Endometrial microvascular endothelial cells (primary cell): Measurements from ENCODE around the gene MX2. TPM values are rescaled to one million over a fixed set of nuclear protein-coding genes. Genes with fewer than 3 reads are reported as not detected.

Experiments
- in situ Hi-C: cut with HindIII; loops from 2 replicates; pipeline ENCODE4 v1.10.0; 2017; ENCODE audit warnings: low sequenced_read_pairs, low pct_unique_long_range_greater_than_20kb; ENCODE audit errors: inconsistent ontology term
- total RNA-seq: library from RNA; depleted of rRNA; stranded (reverse); fragments of >200 nt; gene quantifications from one replicate; pipeline ENCODE4 v1.2.3, GENCODE V29; 2015; ENCODE audit errors: inconsistent ontology term

The MX2 gene
- total RNA-seq, 1 donor from 2014 or later = 5.2 TPM

DNA sequence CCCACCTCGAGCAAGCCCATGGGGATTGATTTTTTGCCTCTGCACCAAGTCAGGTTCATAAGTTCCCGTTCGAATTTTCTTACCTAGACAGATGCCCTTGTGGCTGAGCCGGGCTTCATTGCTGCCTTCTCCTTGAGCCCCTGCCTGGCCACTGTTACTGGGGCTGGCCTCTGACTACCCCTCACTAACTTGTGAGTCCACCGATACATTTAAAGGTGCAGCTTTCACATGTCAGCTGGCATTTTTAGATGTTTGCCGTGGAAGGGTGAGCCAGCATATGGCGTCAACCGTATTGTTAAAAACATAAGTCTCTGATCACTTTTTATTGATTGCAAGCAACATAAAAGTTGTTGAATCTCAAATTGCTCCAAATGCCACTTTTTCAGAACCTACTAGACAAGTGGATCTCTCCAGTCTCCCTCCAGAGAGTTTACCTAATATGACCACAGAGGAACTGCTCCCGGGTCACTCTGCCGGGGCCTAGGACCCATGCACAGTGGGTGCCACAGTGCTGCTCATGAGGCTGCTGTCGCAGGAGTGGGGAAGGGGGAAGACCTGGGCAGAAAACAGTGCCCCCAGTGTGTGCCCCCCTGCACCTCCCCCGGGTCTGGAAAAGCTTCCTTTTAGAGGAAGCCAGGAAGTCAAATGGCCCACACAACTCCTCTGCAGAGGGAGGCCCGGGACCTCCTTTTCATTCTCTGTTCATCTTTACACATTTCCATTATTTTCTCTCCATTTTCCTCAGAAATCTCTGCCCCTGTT, 83.1 kb downstream of the MX2 start:
- in situ Hi-C loops = no loop called here

DNA sequence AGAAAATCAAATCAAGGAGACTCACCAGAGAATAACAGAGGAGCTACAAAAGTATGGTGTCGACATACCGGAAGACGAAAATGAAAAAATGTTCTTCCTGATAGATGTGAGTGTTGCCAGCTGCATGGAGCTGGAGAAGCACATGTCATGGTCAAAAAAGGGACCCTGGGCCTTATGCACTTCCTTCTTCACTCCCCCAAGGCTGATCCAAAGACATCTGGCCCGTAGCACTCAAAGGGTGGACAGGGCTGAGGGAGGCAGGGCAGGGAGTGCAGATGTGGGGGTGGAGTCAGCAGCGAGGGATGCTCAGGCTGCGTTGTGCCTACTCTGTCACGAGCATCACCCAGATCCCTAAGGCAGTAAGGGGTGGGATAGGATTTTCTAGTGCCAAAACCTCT, 83.6 kb downstream of the MX2 start:
- in situ Hi-C loops = no loop called here

DNA sequence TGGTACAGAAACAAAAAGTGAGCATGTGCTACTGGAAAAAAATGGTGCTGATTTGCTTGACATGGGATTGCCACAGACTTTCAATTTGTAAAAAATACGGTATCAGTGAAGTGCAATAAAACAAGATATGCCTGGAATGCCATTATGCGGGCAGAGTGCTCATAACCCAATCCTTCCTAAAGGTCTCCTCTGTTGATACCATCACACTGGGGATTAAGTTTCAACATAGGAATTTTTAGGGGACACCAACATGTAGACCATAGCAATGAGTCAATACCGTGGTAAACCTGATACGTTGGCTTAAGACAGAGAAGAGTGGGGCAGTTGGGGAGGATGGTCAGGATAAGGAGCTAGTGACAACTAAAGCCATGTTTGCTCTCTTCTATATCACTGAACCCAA, 84.8 kb downstream of the MX2 start:
- in situ Hi-C loops = no loop called here

DNA sequence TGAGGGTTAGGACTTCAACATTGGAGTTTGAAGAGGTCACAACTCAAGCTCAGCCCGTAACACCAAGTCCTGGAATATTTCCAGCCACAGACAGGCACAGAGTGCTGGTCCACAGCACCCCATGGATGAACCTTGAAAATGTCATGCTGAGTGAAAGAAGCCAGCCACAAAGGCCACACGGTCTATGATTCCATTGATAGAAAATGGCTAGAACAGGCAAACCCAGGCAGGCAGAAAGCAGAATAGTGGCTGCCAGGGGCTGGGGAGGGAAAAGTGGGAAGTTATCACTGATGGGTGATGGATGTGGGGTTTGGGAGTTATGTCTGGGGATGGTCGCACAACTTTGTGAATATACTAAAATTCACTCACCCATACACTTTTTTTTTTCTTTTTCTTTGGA, 85.5 kb downstream of the MX2 start:
- in situ Hi-C loops = no loop called here

DNA sequence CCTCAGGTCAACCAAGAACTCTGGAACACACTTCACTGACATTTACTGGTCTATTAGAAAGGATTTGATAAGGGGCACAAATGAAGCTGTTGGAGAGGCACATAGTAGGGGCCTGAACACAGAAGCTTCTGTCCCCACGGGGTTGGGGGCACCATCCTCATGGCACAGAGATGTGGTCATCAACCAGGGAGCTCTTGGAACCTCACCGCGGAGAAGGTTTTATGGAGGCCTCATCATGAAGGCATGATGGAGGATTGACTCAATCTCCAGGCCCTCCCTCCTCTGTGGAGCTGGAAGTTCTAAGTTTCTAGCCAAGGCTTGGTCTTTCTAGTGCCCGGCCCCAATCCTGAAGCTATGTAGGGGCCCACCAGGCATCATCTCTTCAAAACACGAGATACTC, 87.8 kb downstream of the MX2 start:
- in situ Hi-C loops = no loop called here

DNA sequence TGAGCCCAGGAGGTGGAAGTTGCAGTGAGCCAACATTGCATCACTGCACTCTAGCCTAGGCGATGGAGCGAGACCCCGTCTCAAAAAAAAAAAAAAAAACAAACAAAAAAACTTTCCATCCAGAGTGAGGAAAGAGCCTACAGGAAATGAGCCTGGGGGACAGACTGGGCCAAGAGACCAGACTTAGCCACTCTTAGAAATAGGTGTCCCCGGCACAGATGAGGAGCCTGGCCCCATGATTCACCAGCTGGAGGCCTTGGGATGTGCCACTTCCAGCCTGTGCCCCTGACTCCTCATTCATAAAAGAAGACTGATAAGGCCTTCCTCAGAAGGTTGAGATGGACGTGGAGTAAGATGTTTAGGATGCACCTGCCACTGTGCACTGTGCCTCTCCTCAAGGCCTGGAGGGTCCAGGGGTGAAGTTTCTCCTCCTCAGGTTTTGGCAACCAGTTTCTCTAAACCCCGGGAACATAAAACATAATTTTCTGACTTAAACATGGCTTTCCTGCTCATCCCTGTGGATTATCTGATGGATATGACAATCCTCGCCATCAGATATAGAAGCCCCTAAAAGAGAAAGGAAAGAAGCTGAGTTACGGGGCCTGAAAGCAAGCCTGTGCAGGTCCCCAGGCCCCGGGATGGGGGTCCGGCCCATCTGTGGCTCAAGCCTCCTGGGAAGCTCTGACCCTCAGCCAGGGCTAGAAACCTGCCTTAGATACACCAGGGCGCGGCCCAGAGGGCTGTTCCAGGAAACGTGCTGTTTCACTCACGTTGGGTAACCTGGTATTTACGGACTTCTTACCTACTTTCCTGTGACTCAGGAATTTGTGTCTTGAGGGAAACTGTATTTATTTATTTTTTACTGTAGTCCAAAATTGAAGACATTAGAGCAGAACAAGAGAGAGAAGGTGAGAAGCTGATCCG, 90.2 kb downstream of the MX2 start:
- in situ Hi-C loops = no loop called here

DNA sequence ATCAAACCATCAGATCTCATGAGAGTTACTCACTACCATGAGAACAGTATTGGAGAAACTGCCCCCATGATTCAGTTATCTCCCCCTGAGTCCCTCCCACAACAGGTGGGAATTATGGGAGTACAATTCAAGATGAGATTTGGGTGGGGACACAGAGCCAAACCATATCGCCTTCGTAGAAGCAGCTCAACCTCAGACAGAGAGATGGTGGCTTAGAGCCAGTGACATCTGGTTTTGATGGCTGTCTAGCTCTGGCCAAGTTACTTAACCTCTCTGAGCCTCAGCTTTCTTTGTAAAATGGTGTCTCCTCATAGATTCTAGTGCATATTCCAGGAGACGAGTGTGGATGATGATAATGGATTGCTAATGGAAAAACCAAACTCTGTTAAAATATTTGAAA, 91.4 kb downstream of the MX2 start:
- in situ Hi-C loops = no loop called here

DNA sequence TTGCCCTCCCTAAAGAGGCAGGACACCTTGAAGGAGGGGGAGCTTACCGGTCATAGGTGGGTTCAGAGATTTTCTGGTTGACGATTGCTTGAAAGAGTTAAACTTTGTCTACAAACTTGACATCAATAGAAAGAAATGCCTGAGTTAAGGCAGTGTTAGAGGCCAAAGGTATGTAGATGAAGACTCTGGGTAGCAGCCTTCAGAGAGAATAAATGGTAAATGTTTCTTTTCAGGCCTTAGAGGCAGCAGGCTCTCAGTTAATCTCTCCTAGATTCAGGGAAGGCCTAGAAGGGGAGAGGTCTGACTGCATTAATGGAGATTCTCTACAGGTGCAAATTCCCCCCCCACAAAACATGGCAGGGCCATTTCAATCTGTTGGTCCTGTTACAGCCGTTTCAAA, 91.9 kb downstream of the MX2 start:
- in situ Hi-C loops = no loop called here

DNA sequence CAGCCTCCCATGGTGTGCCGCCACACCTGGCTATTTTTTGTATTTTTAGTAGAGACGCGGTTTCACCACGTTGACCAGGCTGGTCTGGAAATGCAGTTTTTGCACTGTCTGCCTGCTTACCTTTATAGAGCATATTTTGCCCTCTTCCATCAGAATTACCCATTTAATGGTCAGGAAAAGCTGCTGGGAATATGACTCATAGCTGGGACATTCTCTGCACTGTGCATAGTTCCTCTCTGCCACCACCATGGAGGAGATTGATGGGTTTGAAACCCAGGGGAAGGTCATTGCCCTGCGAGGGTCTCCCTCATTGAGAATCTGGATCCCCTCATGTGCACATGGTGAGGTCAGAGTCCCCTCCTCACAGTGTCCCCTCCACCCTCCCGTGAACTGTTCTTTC, 96.3 kb downstream of the MX2 start:
- in situ Hi-C loops = no loop called here

DNA sequence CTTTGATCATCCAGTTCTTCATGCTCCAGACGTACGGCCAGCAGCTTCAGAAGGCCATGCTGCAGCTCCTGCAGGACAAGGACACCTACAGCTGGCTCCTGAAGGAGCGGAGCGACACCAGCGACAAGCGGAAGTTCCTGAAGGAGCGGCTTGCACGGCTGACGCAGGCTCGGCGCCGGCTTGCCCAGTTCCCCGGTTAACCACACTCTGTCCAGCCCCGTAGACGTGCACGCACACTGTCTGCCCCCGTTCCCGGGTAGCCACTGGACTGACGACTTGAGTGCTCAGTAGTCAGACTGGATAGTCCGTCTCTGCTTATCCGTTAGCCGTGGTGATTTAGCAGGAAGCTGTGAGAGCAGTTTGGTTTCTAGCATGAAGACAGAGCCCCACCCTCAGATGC, 96.7 kb downstream of the MX2 start:
- in situ Hi-C loops = no loop called here

Other genes with a start within 250 kb of the MX2 start
- gene BACE2, start 193.9 kb upstream of the MX2 start, total RNA-seq = 120 TPM
- gene FAM3B, start 45.2 kb upstream of the MX2 start, total RNA-seq = not detected
- 115 TPM for gene MX1, start 64.2 kb downstream of the MX2 start, total RNA-seq
- gene TMPRSS2, start 146.1 kb downstream of the MX2 start, total RNA-seq = 0.09 TPM